Superior temporal gyrus (tissue), 1 donor: ENCODE results near the gene ATF6.
"Not testable (repeated sequence)": the region's sequence is repeated elsewhere in the genome, so short reads cannot be mapped to it uniquely, and the experiment has no call there.

Experiments
- DNase-seq: peaks from one replicate; pipeline ENCODE4 v3.0.0-alpha.2; 2016; ENCODE audit errors: extremely low spot score

ATF6 gene

GRCh38 chr1:161733526-161733925 is 32.6 kb upstream of the ATF6 start:
- no peak for DNase-seq

GRCh38 chr1:161735837-161736236 is 30.3 kb upstream of the ATF6 start:
- no peak for DNase-seq

GRCh38 chr1:161736335-161736969 is 29.7 kb upstream of the ATF6 start:
- no peak for DNase-seq

- no peak for DNase-seq
Measured at GRCh38 chr1:161737625-161738024, 28.5 kb upstream of the ATF6 start.

GRCh38 chr1:161738627-161739287 is 27.4 kb upstream of the ATF6 start:
- DNase-seq = peak; percentile 40

- no peak for DNase-seq
Measured at GRCh38 chr1:161739865-161740566, 26.1 kb upstream of the ATF6 start.

GRCh38 chr1:161740921-161741320 is 25.2 kb upstream of the ATF6 start:
- no peak for DNase-seq

- no peak for DNase-seq
Measured at GRCh38 chr1:161743231-161743630, 22.9 kb upstream of the ATF6 start.

- DNase-seq = no peak
Measured at GRCh38 chr1:161747801-161748200, 18.3 kb upstream of the ATF6 start.

GRCh38 chr1:161749509-161750407 is 16.4 kb upstream of the ATF6 start, which contains the start of gene DUSP12:
Gene DUSP12 (plus strand): TSS chr1:161749786. CDS start chr1:161749802, 16 bp downstream.
- DNase-seq = peak; percentile 91

GRCh38 chr1:161763522-161764098 is 2.5 kb upstream of the ATF6 start:
- DNase-seq = no peak

- no peak for DNase-seq
Measured at GRCh38 chr1:161768461-161768860, 2.3 kb downstream of the ATF6 start.

- DNase-seq = no peak
Measured at GRCh38 chr1:161768986-161769672, 3.0 kb downstream of the ATF6 start.

GRCh38 chr1:161769673-161770045 is 3.5 kb downstream of the ATF6 start:
- not testable (repeated sequence) for DNase-seq

- DNase-seq = no peak
Measured at GRCh38 chr1:161770250-161770649, 4.1 kb downstream of the ATF6 start.

- DNase-seq = no peak
Measured at GRCh38 chr1:161771161-161771560, 5.0 kb downstream of the ATF6 start.

- no peak for DNase-seq
Measured at GRCh38 chr1:161771973-161772372, 5.9 kb downstream of the ATF6 start.

- DNase-seq = no peak
Measured at GRCh38 chr1:161772397-161772796, 6.3 kb downstream of the ATF6 start.

GRCh38 chr1:161773791-161774190 is 7.7 kb downstream of the ATF6 start:
- no peak for DNase-seq

GRCh38 chr1:161777261-161777660 is 11.1 kb downstream of the ATF6 start:
- no peak for DNase-seq

GRCh38 chr1:161778522-161778921 is 12.4 kb downstream of the ATF6 start:
- DNase-seq = no peak
